DOHH2 (cell line): ENCODE data around the gene FAM186B.

Experiments
- H3F3A ChIP-seq: fragments of 200-600 bp; sonication (generic), shearing (Covaris generic); 2 replicates; pipeline ENCODE4 v1.6.0; 2016; ENCODE audit warnings: antibody characterized with exemption, mild to moderate bottlenecking; ENCODE audit not compliant: control insufficient read depth, insufficient read depth
- H3K27ac ChIP-seq: fragments of 200-600 bp; sonication (generic); 2 replicates; pipeline ENCODE4 v1.5.1; 2014; ENCODE audit warnings: low read depth, mild to moderate bottlenecking, low read length, moderate library complexity
- H3K27me3 ChIP-seq: fragments of 200-600 bp; sonication (generic); 2 replicates; pipeline ENCODE4 v1.6.1; 2014; ENCODE audit warnings: mild to moderate bottlenecking, low read length, mixed read lengths; ENCODE audit not compliant: control insufficient read depth
- H3K36me3 ChIP-seq: fragments of 200-600 bp; sonication (generic); 2 replicates; pipeline ENCODE4 v1.6.1; 2014; ENCODE audit warnings: mild to moderate bottlenecking, low read length, moderate library complexity, mixed read lengths; ENCODE audit not compliant: control insufficient read depth
- H3K4me1 ChIP-seq: fragments of 200-600 bp; sonication (generic); 2 replicates; pipeline ENCODE4 v1.6.1; 2014; ENCODE audit warnings: mild to moderate bottlenecking, low read length, mixed read lengths; ENCODE audit not compliant: control insufficient read depth
- H3K4me2 ChIP-seq: fragments of 200-600 bp; sonication (generic); 2 replicates; pipeline ENCODE4 v1.6.0; 2014; ENCODE audit warnings: mild to moderate bottlenecking, low read length, moderate library complexity
- H3K4me3 ChIP-seq: fragments of 200-600 bp; sonication (generic); 2 replicates; pipeline ENCODE4 v1.5.1; 2014; ENCODE audit warnings: mild to moderate bottlenecking, low read length, mixed read lengths
- H3K79me2 ChIP-seq: fragments of 200-600 bp; sonication (generic); 2 replicates; pipeline ENCODE4 v1.6.1; 2014; ENCODE audit warnings: mild to moderate bottlenecking, low read length, mixed read lengths; ENCODE audit not compliant: control insufficient read depth
- H3K9me2 ChIP-seq: fragments of 200-600 bp; sonication (generic); replicated peaks from 2 replicates; pipeline ENCODE4 v1.6.1; 2014; ENCODE audit warnings: mild to moderate bottlenecking, low read length, mixed read lengths; ENCODE audit not compliant: control insufficient read depth
- H3K9me3 ChIP-seq: fragments of 200-600 bp; sonication (generic); 2 replicates; pipeline ENCODE4 v1.6.1; 2014; ENCODE audit warnings: antibody characterized with exemption, low read length, mixed read lengths; ENCODE audit not compliant: control insufficient read depth, insufficient read depth
- H4K20me1 ChIP-seq: fragments of 200-600 bp; sonication (generic); 2 replicates; pipeline ENCODE4 v1.6.0; 2014; ENCODE audit warnings: low read depth, mild to moderate bottlenecking, antibody characterized with exemption, low read length, moderate library complexity; ENCODE audit not compliant: control insufficient read depth, insufficient read depth
- CTCF ChIP-seq: fragments of 200-600 bp; sonication (generic); IDR thresholded peaks from one replicate; pipeline ENCODE4 v1.5.1; 2014; ENCODE audit warnings: antibody characterized with exemption, mild to moderate bottlenecking, low read depth, low read length; ENCODE audit not compliant: poor library complexity, severe bottlenecking
- EZH2phosphoT487 ChIP-seq: fragments of 200-600 bp; sonication (generic); IDR thresholded peaks from 2 replicates; pipeline ENCODE4 v1.6.1; 2017; ENCODE audit warnings: borderline replicate concordance, mild to moderate bottlenecking, antibody characterized with exemption, low read length, moderate library complexity, mixed read lengths

The FAM186B gene

GRCh38 chr12:49541911-49542505, 63.4 kb downstream of the FAM186B start:
- no peak overlapping the region for H3K4me2 ChIP-seq
- H3K27me3 ChIP-seq: peaks cover 10% of the 10 kb centered on the region
- H3K4me3 ChIP-seq: no peak overlapping the region
- peaks cover 6% of the 10 kb centered on the region for H3F3A ChIP-seq
- H3K9me3 ChIP-seq: no peaks in the 10 kb centered on the region
- no peaks in the 10 kb centered on the region for H3K36me3 ChIP-seq
- H3K27ac ChIP-seq: no peak overlapping the region
- no peaks in the 10 kb centered on the region for H3K9me2 ChIP-seq
- H3K4me1 ChIP-seq: peaks cover 59% of the 10 kb centered on the region
- H4K20me1 ChIP-seq: no peaks in the 10 kb centered on the region
- no peak for TF ChIP-seq EZH2phosphoT487
- TF ChIP-seq CTCF: no peak
- no peaks in the 10 kb centered on the region for H3K79me2 ChIP-seq

GRCh38 chr12:49541140-49541861, 64.1 kb downstream of the FAM186B start:
- Histone ChIP-seq H3K4me2 (no peak overlapping the region), H3K4me3 (no peak overlapping the region), H3K36me3 (no peaks in the 10 kb centered on the region), H3K27ac (no peak overlapping the region), H3F3A (peaks cover 12% of the 10 kb centered on the region), H3K9me2 (no peaks in the 10 kb centered on the region), H4K20me1 (no peaks in the 10 kb centered on the region), H3K27me3 (peaks cover 10% of the 10 kb centered on the region), H3K9me3 (no peaks in the 10 kb centered on the region), H3K4me1 (peaks cover 66% of the 10 kb centered on the region), H3K79me2 (no peaks in the 10 kb centered on the region)
- no peak for TF ChIP-seq CTCF
- no peak for TF ChIP-seq EZH2phosphoT487

GRCh38 chr12:49540229-49541139, 65.0 kb downstream of the FAM186B start:
- TF ChIP-seq EZH2phosphoT487 (no peak), CTCF (no peak)
- H3K4me2 ChIP-seq: no peak overlapping the region

More at GRCh38 chr12:49540229-49541139, 65.0 kb downstream of the FAM186B start:
- Histone ChIP-seq H3K36me3 (no peaks in the 10 kb centered on the region), H3F3A (peaks cover 21% of the 10 kb centered on the region), H3K4me3 (no peak overlapping the region), H3K9me2 (no peaks in the 10 kb centered on the region), H3K27ac (no peak overlapping the region), H3K79me2 (no peaks in the 10 kb centered on the region), H3K4me1 (peaks cover 69% of the 10 kb centered on the region), H3K27me3 (peaks cover 10% of the 10 kb centered on the region), H3K9me3 (no peaks in the 10 kb centered on the region), H4K20me1 (no peaks in the 10 kb centered on the region)
